GM12864 (cell line): ENCODE data around the gene DROSHA.

ENCODE experiments used
- DNase-seq: peaks from one replicate; pipeline ENCODE4 v3.0.0-alpha.2; 2011; ENCODE audit warnings: low read depth
- H3K4me3 ChIP-seq: 2 replicates; pipeline ENCODE4 v1.5.1; 2011; ENCODE audit warnings: mild to moderate bottlenecking, low read depth, low read length, control low read depth
- TF ChIP-seq, protein P1 (sequence below): IDR thresholded peaks from 2 replicates; pipeline ENCODE4 v1.5.1; 2011; ENCODE audit warnings: low read depth, mild to moderate bottlenecking, moderate library complexity, low read length, control low read depth, inconsistent platforms; ENCODE audit errors: missing control alignments

The DROSHA gene

DNA sequence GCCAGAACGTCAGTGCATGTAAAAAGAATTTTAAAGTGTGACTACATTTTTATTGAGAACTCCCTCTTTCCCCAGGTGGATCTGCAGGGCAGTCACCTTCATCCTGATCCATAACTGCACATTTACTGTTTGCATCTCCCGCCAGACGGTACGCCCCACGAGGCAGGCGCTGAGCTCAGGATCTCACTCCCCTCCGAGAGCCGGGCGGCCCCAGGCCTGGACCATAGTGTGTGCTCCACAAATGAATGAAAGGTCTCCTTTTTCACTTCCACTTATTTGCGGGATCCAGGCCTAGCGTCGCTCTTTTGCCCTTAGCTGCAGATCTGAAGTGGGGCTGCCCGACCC is 378 bp downstream of the DROSHA start:
- no peak for DNase-seq
- TF ChIP-seq, protein P1, sequence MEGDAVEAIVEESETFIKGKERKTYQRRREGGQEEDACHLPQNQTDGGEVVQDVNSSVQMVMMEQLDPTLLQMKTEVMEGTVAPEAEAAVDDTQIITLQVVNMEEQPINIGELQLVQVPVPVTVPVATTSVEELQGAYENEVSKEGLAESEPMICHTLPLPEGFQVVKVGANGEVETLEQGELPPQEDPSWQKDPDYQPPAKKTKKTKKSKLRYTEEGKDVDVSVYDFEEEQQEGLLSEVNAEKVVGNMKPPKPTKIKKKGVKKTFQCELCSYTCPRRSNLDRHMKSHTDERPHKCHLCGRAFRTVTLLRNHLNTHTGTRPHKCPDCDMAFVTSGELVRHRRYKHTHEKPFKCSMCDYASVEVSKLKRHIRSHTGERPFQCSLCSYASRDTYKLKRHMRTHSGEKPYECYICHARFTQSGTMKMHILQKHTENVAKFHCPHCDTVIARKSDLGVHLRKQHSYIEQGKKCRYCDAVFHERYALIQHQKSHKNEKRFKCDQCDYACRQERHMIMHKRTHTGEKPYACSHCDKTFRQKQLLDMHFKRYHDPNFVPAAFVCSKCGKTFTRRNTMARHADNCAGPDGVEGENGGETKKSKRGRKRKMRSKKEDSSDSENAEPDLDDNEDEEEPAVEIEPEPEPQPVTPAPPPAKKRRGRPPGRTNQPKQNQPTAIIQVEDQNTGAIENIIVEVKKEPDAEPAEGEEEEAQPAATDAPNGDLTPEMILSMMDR = no peak
- H3K4me3 ChIP-seq = peak overlapping the region; percentile 93

DNA sequence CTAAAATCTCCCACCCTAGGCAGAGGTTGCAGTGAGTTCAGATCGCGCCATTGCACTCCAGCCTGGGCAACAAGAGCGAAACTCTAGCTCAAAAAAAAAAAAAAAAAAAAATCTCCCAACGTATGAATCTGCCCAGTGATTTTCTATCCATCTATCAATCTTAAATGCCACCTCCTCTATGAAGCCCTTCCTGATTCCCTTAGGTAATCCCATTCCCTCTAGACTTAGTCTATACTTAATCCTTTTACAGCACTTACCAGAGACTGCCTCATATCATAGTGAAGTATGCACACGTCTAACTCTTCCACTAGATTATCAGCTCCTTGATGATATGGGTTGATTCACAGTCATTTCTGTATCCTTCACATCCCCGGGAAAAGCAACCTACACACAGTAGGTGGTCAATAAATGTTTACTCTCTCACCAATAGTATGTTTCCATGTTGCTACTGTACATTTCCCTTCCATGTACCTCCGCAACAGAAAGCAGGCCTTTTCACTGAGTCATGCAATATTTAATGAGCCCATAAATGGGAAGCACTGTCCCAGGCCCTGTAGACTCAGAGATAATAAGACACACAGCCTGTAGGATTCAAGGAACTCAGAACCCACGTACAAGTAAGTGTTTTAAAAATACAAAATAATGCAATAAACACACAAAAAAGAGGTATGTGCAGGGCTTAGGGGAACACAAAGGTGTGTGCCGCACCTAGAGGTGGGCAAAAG is 1.2 kb downstream of the DROSHA start:
- no peak for DNase-seq
- TF ChIP-seq, protein P1 = no peak
- H3K4me3 ChIP-seq = peak overlapping the region; percentile 93

DNA sequence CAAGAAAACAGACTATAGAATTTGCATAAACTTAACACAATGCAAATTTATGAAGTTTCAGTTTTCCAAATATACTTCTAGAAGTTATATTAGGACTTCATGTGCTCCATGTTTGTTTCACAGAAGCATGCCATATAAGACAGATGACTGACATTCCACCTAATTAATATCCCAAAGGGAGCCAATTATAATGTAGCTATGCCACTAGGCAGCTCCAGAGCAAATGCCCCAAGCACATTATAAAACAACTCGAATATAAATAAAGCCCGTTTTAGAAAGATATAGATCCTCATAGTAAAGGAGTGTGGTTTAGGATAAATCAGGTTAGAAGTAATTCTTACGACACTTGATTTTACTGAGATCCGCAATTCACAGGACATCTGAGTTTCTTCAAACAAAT is 8.9 kb downstream of the DROSHA start:
- no peak for DNase-seq
- TF ChIP-seq, protein P1 = no peak
- H3K4me3 ChIP-seq = no peak overlapping the region

DNA sequence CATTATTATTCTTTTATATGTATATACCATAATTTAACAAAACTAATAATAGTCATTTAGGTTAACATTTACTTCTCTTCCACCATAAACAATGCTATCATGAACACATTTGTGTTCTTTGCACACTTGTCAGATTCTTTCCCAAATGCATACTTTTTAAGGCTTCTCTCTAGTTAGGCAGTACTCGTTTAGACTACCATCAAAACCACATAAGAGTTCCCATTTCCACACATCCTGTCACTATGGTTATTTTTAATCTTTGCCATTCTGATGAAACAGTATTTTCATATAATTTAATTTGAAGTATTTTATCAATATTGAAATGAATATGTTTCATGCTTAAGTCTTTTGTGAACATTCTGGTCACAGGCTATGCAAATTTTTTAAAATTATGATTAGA is 15.1 kb downstream of the DROSHA start:
- TF ChIP-seq, protein P1 = no peak
- H3K4me3 ChIP-seq = no peak overlapping the region
- DNase-seq = no peak

DNA sequence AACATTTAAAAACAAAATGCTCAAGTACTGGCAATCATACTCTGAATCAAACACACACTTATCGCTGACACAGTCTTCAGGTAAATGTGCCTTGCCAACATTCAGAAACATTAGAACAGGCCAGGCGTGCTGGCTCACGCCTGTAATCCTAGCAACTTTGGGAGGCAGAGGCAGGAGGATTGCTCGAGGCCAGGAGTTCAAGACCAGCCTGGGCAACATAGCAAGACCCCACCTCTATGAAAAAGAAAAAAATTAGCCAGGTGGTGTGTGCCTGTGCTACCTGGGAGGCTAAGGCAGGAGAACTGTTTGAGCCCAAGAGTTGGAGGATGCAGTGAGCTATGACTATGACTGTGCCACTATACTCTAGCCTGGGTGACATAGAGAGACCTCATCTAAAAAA is 20.6 kb downstream of the DROSHA start:
- H3K4me3 ChIP-seq = no peak overlapping the region
- no peak for DNase-seq
- TF ChIP-seq, protein P1 = no peak

DNA sequence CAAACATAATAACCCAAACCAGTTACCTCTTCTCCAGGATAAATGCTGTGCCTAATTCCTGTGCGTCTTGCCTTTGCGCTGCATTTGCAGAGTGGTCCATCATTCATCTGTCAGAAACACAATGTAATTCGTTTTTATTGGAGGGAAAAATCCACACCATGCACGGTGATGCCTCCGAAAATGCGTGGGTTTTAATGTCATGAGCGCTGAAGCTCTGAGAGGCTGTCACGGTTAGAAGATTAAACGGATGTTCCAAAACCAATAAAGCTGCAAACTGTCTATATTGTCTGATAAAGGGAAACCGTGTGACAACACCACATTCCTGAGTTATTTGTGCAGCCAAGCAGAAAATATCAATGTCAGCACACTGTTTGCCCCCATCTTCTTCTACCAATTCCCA is 27.4 kb downstream of the DROSHA start:
- DNase-seq = no peak
- no peak overlapping the region for H3K4me3 ChIP-seq
- TF ChIP-seq, protein P1 = no peak

DNA sequence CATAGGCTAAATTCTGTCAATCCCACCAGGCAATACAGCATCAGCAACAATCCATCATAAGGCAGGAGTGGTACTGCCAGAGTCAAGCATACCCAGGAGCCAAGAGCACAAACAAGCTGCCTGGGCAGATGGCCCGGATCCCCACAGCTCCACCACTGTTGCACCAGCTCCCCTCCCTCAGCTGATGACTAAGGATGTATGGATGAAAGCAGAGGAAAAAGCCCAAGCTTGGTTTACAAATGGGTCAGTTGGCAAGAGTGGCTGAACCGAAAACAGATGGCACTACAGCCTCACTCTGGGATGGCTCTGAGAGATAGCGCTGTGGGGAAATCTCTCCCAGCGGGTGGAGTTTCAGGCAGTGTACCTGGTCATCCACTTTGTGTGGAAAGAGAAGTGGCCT is 29.4 kb downstream of the DROSHA start:
- TF ChIP-seq, protein P1 = no peak

More for the DNA sequence above, 29.4 kb downstream of the DROSHA start:
- DNase-seq = no peak
- no peak overlapping the region for H3K4me3 ChIP-seq
